Smooth muscle cell (in vitro differentiated cells): ENCODE results near the gene ANTXR1. TPM values are rescaled to one million over a fixed set of nuclear protein-coding genes. Genes with fewer than 3 reads are reported as not detected.

ENCODE experiments used
- DNase-seq: peaks from one replicate; lab custom pipeline; 2025; ENCODE audit not compliant: unreplicated experiment; lab: John Stamatoyannopoulos, UW
- H2AFZ ChIP-seq: fragments of 200-600 bp; sonication (generic); 2 replicates; pipeline ENCODE4 v1.6.0; 2016; ENCODE audit warnings: antibody characterized with exemption, low read depth, mild to moderate bottlenecking
- H3F3A ChIP-seq: fragments of 200-600 bp; sonication (generic); 2 replicates; pipeline ENCODE4 v1.6.0; 2017; ENCODE audit warnings: antibody characterized with exemption, low read depth
- H3K27ac ChIP-seq: fragments of 200-600 bp; sonication (generic); 2 replicates; pipeline ENCODE4 v1.5.1; 2016; ENCODE audit warnings: low read depth, mild to moderate bottlenecking
- H3K27me3 ChIP-seq: fragments of 200-600 bp; sonication (generic); 2 replicates; pipeline ENCODE4 v1.6.1; 2016; ENCODE audit warnings: low read depth, mild to moderate bottlenecking
- H3K36me3 ChIP-seq: fragments of 200-600 bp; sonication (generic); 2 replicates; pipeline ENCODE4 v1.5.1; 2016; ENCODE audit warnings: low read depth
- H3K4me1 ChIP-seq: fragments of 200-600 bp; sonication (generic); 2 replicates; pipeline ENCODE4 v1.5.1; 2016; ENCODE audit warnings: low read depth
- H3K4me2 ChIP-seq: fragments of 200-600 bp; sonication (generic); 2 replicates; pipeline ENCODE4 v1.6.0; 2016; ENCODE audit warnings: mild to moderate bottlenecking
- H3K4me3 ChIP-seq: fragments of 200-600 bp; sonication (generic); 2 replicates; pipeline ENCODE4 v1.5.1; 2016; ENCODE audit warnings: mild to moderate bottlenecking
- H3K79me2 ChIP-seq: fragments of 200-600 bp; sonication (generic); 2 replicates; pipeline ENCODE4 v1.6.0; 2016; ENCODE audit warnings: low read depth, mild to moderate bottlenecking
- H3K9ac ChIP-seq: fragments of 200-600 bp; sonication (generic); 2 replicates; pipeline ENCODE4 v1.6.0; 2016; ENCODE audit warnings: low read depth
- H3K9me3 ChIP-seq: fragments of 200-600 bp; sonication (generic); replicated peaks from 2 replicates; pipeline ENCODE4 v1.5.1; 2016; ENCODE audit warnings: low read depth
- H4K20me1 ChIP-seq: fragments of 200-600 bp; sonication (generic); 2 replicates; pipeline ENCODE4 v1.6.0; 2016; ENCODE audit warnings: low read depth
- CTCF ChIP-seq: fragments of 200-600 bp; sonication (generic); IDR thresholded peaks from 2 replicates; pipeline ENCODE4 v1.5.1; 2017; ENCODE audit warnings: borderline replicate concordance, mild to moderate bottlenecking, antibody characterized with exemption; ENCODE audit not compliant: insufficient read depth, poor library complexity, severe bottlenecking
- WGBS: methylation state at CpG from one replicate; pipeline ENCODE4 v1.1.7; 2016; ENCODE audit warnings: low lambda C conversion rate; 5-methylcytosine and 5-hydroxymethylcytosine counted together
- polyA plus RNA-seq: library from polyadenylated mRNA; unstranded; fragments of >200 nt; fragmentation: Nextera tagmentation; extraction: Ambion mirVana; gene quantifications from 2 replicates; pipeline ENCODE4 v1.2.1, GENCODE V29; 2016
- total RNA-seq: library from RNA; depleted of rRNA; stranded (reverse); fragments of >200 nt; gene quantifications from 2 replicates; pipeline ENCODE4 v1.2.3, GENCODE V29; 2014

ANTXR1 gene
- total and polyA plus RNA-seq, 2 experiments from 2014 or later: 292 to 309 TPM

DNA sequence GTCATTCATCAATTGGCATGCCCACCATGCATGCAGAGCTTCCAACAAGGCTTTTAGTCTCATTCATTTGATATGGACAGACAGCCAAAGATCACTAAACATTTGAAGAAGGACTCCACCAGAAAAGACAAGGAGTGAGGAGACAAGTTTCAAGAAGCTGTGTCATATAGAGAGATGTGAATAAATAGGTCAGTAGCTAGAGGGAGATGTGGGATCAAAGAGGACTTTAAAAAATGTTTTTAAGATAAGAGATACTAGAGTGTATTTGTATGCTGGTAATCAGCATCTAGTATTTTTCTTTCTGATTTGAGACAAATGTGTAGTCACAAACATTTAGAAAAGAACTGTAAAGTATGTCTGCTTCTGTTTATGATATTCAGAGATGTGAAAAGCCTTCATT lies 48.5 kb downstream of the ANTXR1 start:
- Histone ChIP-seq H3K9ac (no peak overlapping the region), H3K27ac (peak overlapping the region; percentile 31), H4K20me1 (peaks cover 30% of the 10 kb centered on the region), H3K79me2 (peaks cover 53% of the 10 kb centered on the region), H3F3A (peaks cover 13% of the 10 kb centered on the region), H3K27me3 (no peaks in the 10 kb centered on the region), H3K4me1 (no peaks in the 10 kb centered on the region), H2AFZ (no peak overlapping the region), H3K4me2 (peak overlapping the region; percentile 23), H3K9me3 (no peaks in the 10 kb centered on the region), H3K4me3 (no peak overlapping the region), H3K36me3 (peaks cover 21% of the 10 kb centered on the region)
- no peak for DNase-seq
- no peak for TF ChIP-seq CTCF

DNA sequence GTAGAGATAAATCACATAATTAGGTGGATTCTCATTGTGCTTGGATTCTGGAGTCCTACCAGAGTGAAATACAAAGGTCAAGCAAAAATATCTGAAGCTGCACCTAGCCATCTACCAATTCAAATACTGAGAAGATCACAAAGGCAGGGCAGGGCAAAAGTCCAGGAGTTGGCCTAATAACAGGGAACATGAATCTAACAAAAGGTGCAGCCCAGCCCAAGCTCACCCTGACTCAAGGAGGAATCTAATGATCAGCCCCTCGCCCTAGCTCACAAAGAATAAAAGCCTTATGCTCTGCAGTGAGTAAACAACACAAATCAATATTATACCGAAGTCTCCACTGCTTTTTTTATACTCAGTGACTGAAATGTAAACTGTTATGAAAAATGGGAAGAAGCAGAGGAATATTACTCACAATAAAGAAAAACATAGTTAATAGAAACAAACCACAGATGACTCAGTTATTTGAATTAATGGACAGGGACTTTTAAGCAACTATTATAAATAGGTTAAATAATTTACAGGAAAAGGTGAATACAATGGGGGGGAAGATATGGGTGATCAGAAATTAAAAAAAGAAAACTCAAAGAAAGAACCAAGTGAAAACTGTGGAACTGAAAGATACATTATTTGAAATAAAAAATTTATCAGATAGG lies 49.5 kb downstream of the ANTXR1 start:
- Histone ChIP-seq H3K4me3 (no peak overlapping the region), H3K9ac (no peak overlapping the region)
- 76% methylated on average over 2 of the region's 2 CpGs for WGBS

GRCh38 chr2:69065735-69066336 lies 52.9 kb downstream of the ANTXR1 start:
- H3K9ac ChIP-seq: no peak overlapping the region
- TF ChIP-seq CTCF: no peak
- peaks cover 31% of the 10 kb centered on the region for H4K20me1 ChIP-seq
- no peaks in the 10 kb centered on the region for H3K4me1 ChIP-seq
- H3F3A ChIP-seq: peaks cover 35% of the 10 kb centered on the region
- no peaks in the 10 kb centered on the region for H3K9me3 ChIP-seq
- H2AFZ ChIP-seq: no peak overlapping the region
- H3K4me2 ChIP-seq: no peak overlapping the region
- WGBS: 100% methylated on average over 1 of the region's 1 CpG
- H3K36me3 ChIP-seq: peaks cover 23% of the 10 kb centered on the region
- no peak overlapping the region for H3K4me3 ChIP-seq
- H3K27ac ChIP-seq: peak overlapping the region; percentile 26
- peaks cover 61% of the 10 kb centered on the region for H3K79me2 ChIP-seq
- DNase-seq: no peak
- no peaks in the 10 kb centered on the region for H3K27me3 ChIP-seq

More for the DNA sequence above, 49.5 kb downstream of the ANTXR1 start:
- Histone ChIP-seq H3K27ac (peak overlapping the region; percentile 31), H3F3A (peaks cover 16% of the 10 kb centered on the region), H3K9me3 (no peaks in the 10 kb centered on the region), H4K20me1 (peaks cover 22% of the 10 kb centered on the region), H3K4me2 (no peak overlapping the region), H3K79me2 (peaks cover 55% of the 10 kb centered on the region), H3K36me3 (peaks cover 21% of the 10 kb centered on the region), H2AFZ (no peak overlapping the region), H3K4me1 (no peaks in the 10 kb centered on the region), H3K27me3 (no peaks in the 10 kb centered on the region)
- no peak for DNase-seq
- TF ChIP-seq CTCF: no peak
